Fibroblast of lung (primary cell): ENCODE measurements around the gene ARMH4. TPM values are rescaled to one million over a fixed set of nuclear protein-coding genes. Genes with fewer than 3 reads are reported as not detected.

Experiments
- DNase-seq, 2 donors: peaks; one replicate each; pipeline versions ENCODE4 v3.0.0 to v3.0.0-alpha.2; 2010; ENCODE audit warnings: low read depth in 2 of 2
- H2AFZ ChIP-seq: 2 replicates; pipeline ENCODE4 v1.5.1; 2012; ENCODE audit warnings: low read length, control low read depth, inconsistent platforms
- H3K27ac ChIP-seq: 2 replicates; pipeline ENCODE4 v1.5.1; 2011; ENCODE audit warnings: low read length, control low read depth; ENCODE audit not compliant: insufficient read depth
- H3K27me3 ChIP-seq: 2 replicates; pipeline ENCODE4 v1.5.1; 2011; ENCODE audit warnings: mild to moderate bottlenecking, low read length; ENCODE audit not compliant: control insufficient read depth, insufficient read depth
- H3K36me3 ChIP-seq: 2 replicates; pipeline ENCODE4 v1.5.1; 2011; ENCODE audit warnings: low read length; ENCODE audit not compliant: control insufficient read depth, insufficient read depth
- H3K4me1 ChIP-seq: 2 replicates; pipeline ENCODE4 v1.5.1; 2011; ENCODE audit warnings: low read length; ENCODE audit not compliant: control insufficient read depth, insufficient read depth; ENCODE audit errors: extremely low read depth
- H3K4me2 ChIP-seq: 2 replicates; pipeline ENCODE4 v1.5.1; 2011; ENCODE audit warnings: low read length, control low read depth; ENCODE audit not compliant: insufficient read depth; ENCODE audit errors: extremely low read depth
- H3K4me3 ChIP-seq, 4 experiments: fragments of 200-600 bp in 1 of 4; sonication (generic) in 1 of 4; replicated peaks in 1 of 4; 2 replicates each; pipeline ENCODE4 v1.5.1; 2011 to 2016; ENCODE audit warnings: low read length in 4 of 4, low read depth in 3 of 4, mild to moderate bottlenecking in 3 of 4, control low read depth in 2 of 4, inconsistent platforms in 1 of 4, mixed read lengths in 1 of 4; ENCODE audit not compliant: insufficient read depth in 1 of 4; ENCODE audit errors: control extremely low read depth in 1 of 4
- H3K79me2 ChIP-seq: 2 replicates; pipeline ENCODE4 v1.5.1; 2012; ENCODE audit warnings: mild to moderate bottlenecking, low read length, inconsistent platforms; ENCODE audit not compliant: control insufficient read depth, insufficient read depth
- H3K9ac ChIP-seq: 2 replicates; pipeline ENCODE4 v1.5.1; 2011; ENCODE audit warnings: mild to moderate bottlenecking, low read length, control low read depth; ENCODE audit not compliant: insufficient read depth
- H3K9me3 ChIP-seq: 2 replicates; pipeline ENCODE4 v1.5.1; 2012; ENCODE audit warnings: low read depth, low read length; ENCODE audit not compliant: control insufficient read depth, insufficient read depth
- H4K20me1 ChIP-seq: 2 replicates; pipeline ENCODE4 v1.5.1; 2011; ENCODE audit warnings: low read length; ENCODE audit not compliant: control insufficient read depth, insufficient read depth; ENCODE audit errors: extremely low read depth
- EZH2 ChIP-seq: IDR thresholded peaks from 2 replicates; pipeline ENCODE4 v1.5.1; 2012; ENCODE audit warnings: low read length, control low read depth, mild to moderate bottlenecking; ENCODE audit errors: missing control alignments
- polyA plus RNA-seq, 2 donors: library from polyadenylated mRNA; depleted of rRNA in 1 of 2; stranded (reverse) in 1 of 2; unstranded in 1 of 2; fragments of >200 nt; gene quantifications; 2 replicates each; pipeline ENCODE4 v1.2.1, GENCODE V29; 2011 to 2012; ENCODE audit warnings: missing spikeins in 1 of 2
- total RNA-seq: library from RNA; depleted of rRNA; stranded (reverse); fragments of >200 nt; gene quantifications from 2 replicates; pipeline ENCODE4 v1.2.1, GENCODE V29; 2014
- TF ChIP-seq, protein P1 (sequence below), 2 donors: IDR thresholded peaks in 1 of 2; conservative IDR thresholded peaks in 1 of 2; 1 replicate in 1 of 2; 2 replicates in 1 of 2; pipeline ENCODE4 v1.5.1; 2011 to 2012; ENCODE audit warnings: low read length in 2 of 2, control low read depth in 1 of 2, inconsistent platforms in 1 of 2, low read depth in 1 of 2, mild to moderate bottlenecking in 1 of 2

Gene ARMH4
- total and polyA plus RNA-seq, 2 donors (not counting 1 experiment from before 2014, with no cell fraction given): 6.3 to 6.8 TPM

DNA sequence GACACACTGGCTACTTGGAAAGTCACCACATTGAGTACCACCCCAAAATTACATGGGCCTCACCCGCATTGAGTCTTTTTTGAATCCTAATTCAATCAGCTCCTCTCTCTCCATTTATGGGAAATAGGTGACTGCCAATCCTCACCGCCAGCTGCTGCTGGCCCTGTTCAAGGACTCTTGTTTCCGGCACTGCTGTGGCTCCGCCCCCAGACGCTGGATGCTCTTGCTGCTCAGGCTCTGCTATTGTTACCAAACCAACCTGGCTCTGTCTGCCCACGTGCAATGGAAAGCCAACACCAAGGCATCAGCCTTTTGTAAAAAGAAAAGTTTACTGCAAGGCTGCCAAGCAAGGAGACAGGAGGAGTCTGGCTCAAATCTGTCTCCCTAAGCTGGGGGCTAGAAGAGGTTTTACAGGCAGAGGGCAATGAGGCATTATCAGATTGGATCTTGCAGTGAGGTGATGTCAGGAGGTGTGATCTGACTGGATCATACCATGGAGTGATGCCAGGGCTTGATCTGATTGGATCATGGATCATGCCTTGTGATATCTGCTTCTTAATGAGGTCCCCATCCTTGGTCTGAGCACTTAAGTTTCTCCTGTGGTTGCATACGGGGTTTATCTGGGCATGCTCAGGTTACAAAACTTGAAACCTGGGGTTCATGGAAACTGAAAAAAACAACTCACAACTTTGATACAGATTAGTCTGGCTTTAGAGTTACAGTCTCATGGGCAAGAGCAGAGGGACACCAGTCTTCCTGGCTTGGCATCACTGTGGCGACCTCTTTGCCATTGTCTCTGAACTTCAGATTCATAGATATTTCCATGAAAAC lies 169.0 kb downstream of the ARMH4 start:
- Histone ChIP-seq H3K4me3 (no peak overlapping the region), H3K4me1 (no peaks in the 10 kb centered on the region), H3K27ac (no peak overlapping the region), H2AFZ (no peak overlapping the region), H4K20me1 (no peaks in the 10 kb centered on the region), H3K27me3 (no peaks in the 10 kb centered on the region), H3K9ac (no peak overlapping the region), H3K79me2 (no peaks in the 10 kb centered on the region), H3K4me2 (no peak overlapping the region), H3K36me3 (no peaks in the 10 kb centered on the region), H3K9me3 (no peaks in the 10 kb centered on the region)
- peak in 1 of 2 donors; percentile 4 for DNase-seq
- no peak for TF ChIP-seq EZH2
- TF ChIP-seq, protein P1, sequence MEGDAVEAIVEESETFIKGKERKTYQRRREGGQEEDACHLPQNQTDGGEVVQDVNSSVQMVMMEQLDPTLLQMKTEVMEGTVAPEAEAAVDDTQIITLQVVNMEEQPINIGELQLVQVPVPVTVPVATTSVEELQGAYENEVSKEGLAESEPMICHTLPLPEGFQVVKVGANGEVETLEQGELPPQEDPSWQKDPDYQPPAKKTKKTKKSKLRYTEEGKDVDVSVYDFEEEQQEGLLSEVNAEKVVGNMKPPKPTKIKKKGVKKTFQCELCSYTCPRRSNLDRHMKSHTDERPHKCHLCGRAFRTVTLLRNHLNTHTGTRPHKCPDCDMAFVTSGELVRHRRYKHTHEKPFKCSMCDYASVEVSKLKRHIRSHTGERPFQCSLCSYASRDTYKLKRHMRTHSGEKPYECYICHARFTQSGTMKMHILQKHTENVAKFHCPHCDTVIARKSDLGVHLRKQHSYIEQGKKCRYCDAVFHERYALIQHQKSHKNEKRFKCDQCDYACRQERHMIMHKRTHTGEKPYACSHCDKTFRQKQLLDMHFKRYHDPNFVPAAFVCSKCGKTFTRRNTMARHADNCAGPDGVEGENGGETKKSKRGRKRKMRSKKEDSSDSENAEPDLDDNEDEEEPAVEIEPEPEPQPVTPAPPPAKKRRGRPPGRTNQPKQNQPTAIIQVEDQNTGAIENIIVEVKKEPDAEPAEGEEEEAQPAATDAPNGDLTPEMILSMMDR (conservative IDR thresholded peaks at IDR 0.05 in 1 of 2, IDR thresholded peaks at IDR 0.05 in 1 of 2; ENCODE audit: low read depth in 1 of 2, low read length in 2 of 2): no peak

DNA sequence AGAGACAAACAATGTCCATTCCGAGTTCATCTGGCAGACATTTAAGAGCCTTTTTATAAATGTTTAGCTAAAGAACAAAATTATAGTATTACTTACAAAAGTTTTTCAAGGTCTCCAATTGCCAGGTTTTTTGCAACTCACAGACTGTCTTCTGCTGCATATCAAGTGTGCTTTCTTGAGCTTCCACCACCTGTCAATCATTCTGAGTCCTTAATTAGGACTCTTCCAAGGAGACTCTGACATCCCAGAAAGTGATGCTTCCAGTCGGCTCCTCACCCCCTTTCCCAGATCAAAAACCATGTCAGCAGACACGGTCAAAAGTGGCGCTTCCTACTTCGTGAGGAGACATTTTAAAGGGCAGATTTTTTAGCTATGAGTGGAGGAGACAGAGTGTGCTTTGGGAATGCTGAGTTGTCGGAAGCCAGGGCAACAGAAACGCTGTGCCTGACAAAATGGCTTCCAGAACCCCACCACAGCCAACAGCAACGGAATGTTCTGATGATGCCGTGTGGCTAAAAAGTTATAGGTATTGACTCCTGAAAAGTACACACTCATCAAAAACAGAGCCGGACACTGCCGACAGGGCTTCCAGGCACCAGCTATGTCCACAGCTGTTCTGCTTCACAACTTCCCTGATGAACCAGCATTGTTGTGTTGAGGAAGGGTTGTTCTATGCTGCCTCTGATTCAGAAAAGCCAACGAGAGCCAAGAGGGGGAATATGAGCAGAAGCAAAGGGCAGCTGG lies 170.0 kb downstream of the ARMH4 start:
- Histone ChIP-seq H3K4me2 (no peak overlapping the region), H3K4me3 (no peak overlapping the region), H3K27ac (no peak overlapping the region), H3K27me3 (no peaks in the 10 kb centered on the region), H4K20me1 (no peaks in the 10 kb centered on the region), H3K9me3 (no peaks in the 10 kb centered on the region), H3K79me2 (no peaks in the 10 kb centered on the region), H3K9ac (no peak overlapping the region), H3K4me1 (no peaks in the 10 kb centered on the region), H2AFZ (no peak overlapping the region), H3K36me3 (no peaks in the 10 kb centered on the region)
- DNase-seq: no peak
- no peak for TF ChIP-seq EZH2
- TF ChIP-seq, protein P1 (conservative IDR thresholded peaks at IDR 0.05 in 1 of 2, IDR thresholded peaks at IDR 0.05 in 1 of 2; ENCODE audit: low read depth in 1 of 2, low read length in 2 of 2): no peak

DNA sequence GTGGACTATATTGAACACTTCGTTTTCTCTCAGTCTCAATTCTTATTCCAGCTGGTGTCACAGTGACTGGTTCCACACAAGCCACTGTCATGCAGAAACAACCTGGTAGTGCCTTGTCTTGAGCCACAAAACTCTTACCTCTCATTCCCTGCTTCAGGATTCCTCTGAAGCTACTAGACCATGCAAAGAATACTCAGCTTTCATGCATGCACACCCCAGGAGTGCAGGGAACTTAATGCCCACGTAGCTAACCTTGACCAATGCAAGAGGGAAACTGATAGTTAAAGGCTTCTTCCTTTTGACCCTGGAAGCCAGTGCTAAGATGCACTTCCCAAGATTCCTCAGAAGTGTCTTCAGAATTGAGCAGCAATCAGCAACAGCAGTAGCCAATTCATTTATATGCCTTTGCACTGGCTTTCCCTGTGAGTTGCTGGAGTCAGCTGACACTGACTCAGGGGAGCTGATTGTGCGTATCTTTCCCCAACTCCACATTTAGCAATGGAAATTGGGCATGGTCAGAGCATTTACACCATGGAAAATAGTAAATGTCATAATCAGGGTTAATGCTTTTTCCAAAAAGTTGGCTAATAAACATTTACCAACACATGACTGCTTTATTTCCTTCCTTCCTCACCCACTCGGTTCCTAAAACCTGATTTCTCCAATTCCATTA lies 172.5 kb downstream of the ARMH4 start:
- no peaks in the 10 kb centered on the region for H3K4me1 ChIP-seq
- no peak overlapping the region for H2AFZ ChIP-seq
- no peak for DNase-seq
- H3K9ac ChIP-seq: no peak overlapping the region
- no peak overlapping the region for H3K27ac ChIP-seq
- H3K36me3 ChIP-seq: no peaks in the 10 kb centered on the region
- no peaks in the 10 kb centered on the region for H3K79me2 ChIP-seq
- no peak overlapping the region for H3K4me3 ChIP-seq
- no peaks in the 10 kb centered on the region for H3K27me3 ChIP-seq
- no peak overlapping the region for H3K4me2 ChIP-seq
- no peak for TF ChIP-seq EZH2
- TF ChIP-seq, protein P1 (conservative IDR thresholded peaks at IDR 0.05 in 1 of 2, IDR thresholded peaks at IDR 0.05 in 1 of 2; ENCODE audit: low read depth in 1 of 2, low read length in 2 of 2): no peak
- no peaks in the 10 kb centered on the region for H3K9me3 ChIP-seq
- H4K20me1 ChIP-seq: no peaks in the 10 kb centered on the region
